ENCODE data around the gene SMTNL2.

SMTNL2 gene

GRCh38 chr17:4592240-4593005 lies 8.1 kb downstream of the SMTNL2 start:
- TF ChIP-seq CTCF (IDR thresholded peaks at IDR 0.05): no peak

- no peak for TF ChIP-seq CTCF (IDR thresholded peaks at IDR 0.05)
Measured at GRCh38 chr17:4593021-4593421, 8.7 kb downstream of the SMTNL2 start.

GRCh38 chr17:4594406-4594805 lies 10.1 kb downstream of the SMTNL2 start:
- no peak for TF ChIP-seq CTCF (IDR thresholded peaks at IDR 0.05)

GRCh38 chr17:4594931-4595684 lies 10.8 kb downstream of the SMTNL2 start:
- TF ChIP-seq CTCF (IDR thresholded peaks at IDR 0.05): no peak

- TF ChIP-seq CTCF (IDR thresholded peaks at IDR 0.05): no peak
Measured at GRCh38 chr17:4596636-4597380, 12.5 kb downstream of the SMTNL2 start.

GRCh38 chr17:4597975-4598374 lies 13.6 kb downstream of the SMTNL2 start:
- TF ChIP-seq CTCF (IDR thresholded peaks at IDR 0.05): no peak

- TF ChIP-seq CTCF (IDR thresholded peaks at IDR 0.05): no peak
Measured at GRCh38 chr17:4598776-4599504, 14.6 kb downstream of the SMTNL2 start.
